ENCODE results near the gene DNAH10. TPM values are rescaled to one million over a fixed set of nuclear protein-coding genes. Genes with fewer than 3 reads are reported as not detected.
A peak's percentile ranks its signal among the peaks of the same experiment; 100 is the strongest.

DNAH10 gene
- total RNA-seq, 1 donor from 2014 or later, result 0.51 TPM

GRCh38 chr12:123750159-123750656 is 11.9 kb upstream of the DNAH10 start:
- H3K9me3 Mint-ChIP-seq, result no peaks in the 10 kb centered on the region
- intact Hi-C loops (cut with micrococcal nuclease), result no loop called here
- no peak overlapping the region for H3K4me3 Mint-ChIP-seq
- no peak overlapping the region for H3K27ac Mint-ChIP-seq
- no peaks in the 10 kb centered on the region for H3K27me3 Mint-ChIP-seq
- no peak for TF ChIP-seq CTCF (IDR thresholded peaks at IDR 0.05)
- ChIA-PET POLR2A (no interaction called here), CTCF (no interaction called here)
- ATAC-seq (ENCODE audit: low read depth) (no peak), DNase-seq (no peak)
- peaks cover 78% of the 10 kb centered on the region for H3K36me3 Mint-ChIP-seq (ENCODE audit: low read depth)
- H3K4me1 Mint-ChIP-seq, result peaks cover 6% of the 10 kb centered on the region

GRCh38 chr12:123752046-123752445 is 10.1 kb upstream of the DNAH10 start:
- TF ChIP-seq CTCF (IDR thresholded peaks at IDR 0.05), result no peak
- intact Hi-C loops (cut with micrococcal nuclease), result no loop called here
- Mint-ChIP-seq H3K27me3 (no peaks in the 10 kb centered on the region), H3K27ac (no peak overlapping the region), H3K9me3 (no peaks in the 10 kb centered on the region), H3K4me1 (peaks cover 6% of the 10 kb centered on the region), H3K36me3 (ENCODE audit: low read depth) (peaks cover 73% of the 10 kb centered on the region), H3K4me3 (no peak overlapping the region)
- ChIA-PET POLR2A (no interaction called here), CTCF (no interaction called here)
- DNase-seq (no peak), ATAC-seq (ENCODE audit: low read depth) (no peak)

- TF ChIP-seq CTCF (IDR thresholded peaks at IDR 0.05), result no peak
- no peak for ATAC-seq (ENCODE audit: low read depth)
- no peak overlapping the region for H3K4me3 Mint-ChIP-seq
- peaks cover 70% of the 10 kb centered on the region for H3K36me3 Mint-ChIP-seq (ENCODE audit: low read depth)
- POLR2A ChIA-PET, result no interaction called here
- no peak overlapping the region for H3K27ac Mint-ChIP-seq
- H3K4me1 Mint-ChIP-seq, result no peaks in the 10 kb centered on the region
- H3K27me3 Mint-ChIP-seq, result no peaks in the 10 kb centered on the region
- no peaks in the 10 kb centered on the region for H3K9me3 Mint-ChIP-seq
- DNase-seq, result no peak
- CTCF ChIA-PET, result no interaction called here
- intact Hi-C loops (cut with micrococcal nuclease), result no loop called here
Observed at GRCh38 chr12:123754041-123754772, 7.9 kb upstream of the DNAH10 start.

- no peaks in the 10 kb centered on the region for H3K9me3 Mint-ChIP-seq
- no peak overlapping the region for H3K27ac Mint-ChIP-seq
- no peaks in the 10 kb centered on the region for H3K27me3 Mint-ChIP-seq
- no peak for TF ChIP-seq CTCF (IDR thresholded peaks at IDR 0.05)
- CTCF ChIA-PET, result no interaction called here
- ATAC-seq (ENCODE audit: low read depth) (no peak), DNase-seq (no peak)
- peaks cover 8% of the 10 kb centered on the region for H3K4me1 Mint-ChIP-seq
- intact Hi-C loops (cut with micrococcal nuclease), result no loop called here
- POLR2A ChIA-PET, result no interaction called here
- H3K4me3 Mint-ChIP-seq, result no peak overlapping the region
- H3K36me3 Mint-ChIP-seq (ENCODE audit: low read depth), result peaks cover 47% of the 10 kb centered on the region
Observed at GRCh38 chr12:123757561-123757960, 4.5 kb upstream of the DNAH10 start.

GRCh38 chr12:123760267-123760938 is 1.7 kb upstream of the DNAH10 start:
- Mint-ChIP-seq H3K4me1 (peaks cover 14% of the 10 kb centered on the region), H3K27me3 (no peaks in the 10 kb centered on the region), H3K36me3 (ENCODE audit: low read depth) (peaks cover 25% of the 10 kb centered on the region), H3K27ac (no peak overlapping the region), H3K9me3 (no peaks in the 10 kb centered on the region), H3K4me3 (peak overlapping the region; percentile 28)
- intact Hi-C loops (cut with micrococcal nuclease), result loop anchor here (5.0 kb wide), 1 partner anchor 222 kb away; no protein-coding TSS in a partner anchor
- no peak for ATAC-seq (ENCODE audit: low read depth)
- POLR2A ChIA-PET, result no interaction called here
- CTCF ChIA-PET, result no interaction called here
- DNase-seq, result no peak
- TF ChIP-seq CTCF (IDR thresholded peaks at IDR 0.05), result no peak
